Caco-2 (cell line): ENCODE data around the gene LARP1. TPM values are rescaled to one million over a fixed set of nuclear protein-coding genes. Genes with fewer than 3 reads are reported as not detected.

Experiments
- BruUV-seq: library from RNA; stranded (reverse); fragments of 400-500 nt; replicated peaks from 2 replicates; lab custom pipeline; 2021; lab: Mats Ljungman, UMichigan
- CTCF ChIA-PET: fragments of 300-600 bp; sonication (Branson Sonifier 250); formaldehyde crosslinking; loops from one replicate; lab custom pipeline; 2022; ENCODE audit warnings: antibody characterized with exemption; lab: Charles Lee
- POLR2A ChIA-PET: fragments of 300-600 bp; sonication (Branson Sonifier 250); formaldehyde crosslinking; loops from one replicate; lab custom pipeline; 2022; ENCODE audit warnings: antibody characterized with exemption; lab: Charles Lee
- DNase-seq, 2 experiments: peaks; one replicate each; pipeline versions ENCODE4 v3.0.0 to v3.0.0-alpha.2; 2020 to 2022
- H3K27me3 ChIP-seq: replicated peaks from 2 replicates; pipeline ENCODE4 v1.6.0; 2011; ENCODE audit warnings: low read length; ENCODE audit not compliant: control insufficient read depth, insufficient read depth
- H3K36me3 ChIP-seq: 2 replicates; pipeline ENCODE4 v1.5.1; 2011; ENCODE audit warnings: low read length; ENCODE audit not compliant: control insufficient read depth, insufficient read depth
- H3K4me1 ChIP-seq: fragments of 250-450 bp; sonication (Bioruptor Pico); 2 replicates; pipeline ENCODE4 v1.5.1; 2020; ENCODE audit warnings: mild to moderate bottlenecking
- H3K4me3 ChIP-seq: 2 replicates; pipeline ENCODE4 v1.5.1; 2011; ENCODE audit warnings: low read depth, mild to moderate bottlenecking, control low read depth, low read length
- H3K9me3 ChIP-seq: fragments of 250-450 bp; sonication (Bioruptor Pico); 2 replicates; pipeline ENCODE4 v1.5.1; 2020; ENCODE audit warnings: mild to moderate bottlenecking, moderate library complexity
- H3K27ac Mint-ChIP-seq: one replicate; pipeline ENCODE4 v1.8.0; 2022; ENCODE audit warnings: mixed read lengths; ENCODE audit not compliant: unreplicated experiment
- H3K27me3 Mint-ChIP-seq: one replicate; pipeline ENCODE4 v1.8.0; 2022; ENCODE audit warnings: mixed read lengths; ENCODE audit not compliant: insufficient read depth, unreplicated experiment
- H3K36me3 Mint-ChIP-seq: one replicate; pipeline ENCODE4 v1.8.0; 2022; ENCODE audit warnings: mild to moderate bottlenecking, mixed read lengths; ENCODE audit not compliant: insufficient read depth, unreplicated experiment
- H3K4me1 Mint-ChIP-seq: one replicate; pipeline ENCODE4 v1.8.0; 2022; ENCODE audit warnings: low read depth, mixed read lengths; ENCODE audit not compliant: unreplicated experiment
- H3K4me3 Mint-ChIP-seq: one replicate; pipeline ENCODE4 v1.8.0; 2022; ENCODE audit warnings: mild to moderate bottlenecking, moderate library complexity, mixed read lengths; ENCODE audit not compliant: unreplicated experiment
- H3K9me3 Mint-ChIP-seq: one replicate; pipeline ENCODE4 v1.8.0; 2022; ENCODE audit warnings: mixed read lengths; ENCODE audit not compliant: unreplicated experiment
- CTCF ChIP-seq, 2 experiments: fragments of 200-600 bp in 1 of 2; IDR thresholded peaks; 1 replicate in 1 of 2; 2 replicates in 1 of 2; pipeline versions ENCODE4 v1.5.1 to v1.8.0; 2011 to 2022; ENCODE audit warnings: antibody characterized with exemption in 1 of 2, control low read depth in 1 of 2, inconsistent platforms in 1 of 2, low read depth in 1 of 2, low read length in 1 of 2, mild to moderate bottlenecking in 1 of 2, moderate library complexity in 1 of 2; ENCODE audit not compliant: insufficient read depth in 1 of 2, severe bottlenecking in 1 of 2, unreplicated experiment in 1 of 2
- intact Hi-C: fragments of 100-400 bp; cut with micrococcal nuclease; formaldehyde crosslinking; loops from one replicate; pipeline ENCODE4 v1.10.0; 2022; ENCODE audit not compliant: unreplicated experiment
- total RNA-seq: library from RNA; stranded (reverse); gene quantifications from 2 replicates; pipeline ENCODE4 v1.2.3, GENCODE V29; 2022

The LARP1 gene
- total RNA-seq, 1 experiment from 2014 or later: 372 TPM

- BruUV-seq: no TSS peak
- Mint-ChIP-seq H3K9me3 (no peaks in the 10 kb centered on the region), H3K36me3 (peaks cover 21% of the 10 kb centered on the region), H3K4me1 (peaks cover 44% of the 10 kb centered on the region), H3K4me3 (no peak overlapping the region), H3K27ac (peak overlapping the region; percentile 82), H3K27me3 (no peaks in the 10 kb centered on the region)
- ChIA-PET POLR2A (interaction anchor here (1.0 to 2.1 kb wide), 2 partner anchors 16 to 17 kb away, joined by 3 to 8 read pairs; partner anchors contain the start of gene CNOT8), CTCF (interaction anchor here (0.6 to 1.2 kb wide), 2 partner anchors 19 to 26 kb away, joined by 3 read pairs; no protein-coding TSS in a partner anchor)
- Histone ChIP-seq H3K36me3 (no peaks in the 10 kb centered on the region), H3K4me1 (peaks cover 60% of the 10 kb centered on the region), H3K9me3 (no peaks in the 10 kb centered on the region), H3K4me3 (no peak overlapping the region), H3K27me3 (no peaks in the 10 kb centered on the region)
- intact Hi-C loops: no loop called here
- DNase-seq: no peak
- TF ChIP-seq CTCF (IDR thresholded peaks at IDR 0.05; ENCODE audit: insufficient read depth in 1 of 2, low read depth in 1 of 2, low read length in 1 of 2, severe bottlenecking in 1 of 2, unreplicated experiment in 1 of 2): no peak
Observed at GRCh38 chr5:154841273-154841661, 86.1 kb downstream of the LARP1 start.

GRCh38 chr5:154842689-154843530 lies 87.7 kb downstream of the LARP1 start:
- Histone ChIP-seq H3K4me3 (no peak overlapping the region), H3K4me1 (peaks cover 47% of the 10 kb centered on the region), H3K27me3 (no peaks in the 10 kb centered on the region), H3K36me3 (no peaks in the 10 kb centered on the region), H3K9me3 (no peaks in the 10 kb centered on the region)
- peak; percentile 56 to 63 for DNase-seq
- no peak overlapping the region for H3K27ac Mint-ChIP-seq
- peaks cover 32% of the 10 kb centered on the region for H3K4me1 Mint-ChIP-seq
- intact Hi-C loops: loop anchor here (1.0 to 2.0 kb wide), 2 partner anchors 15 to 48 kb away; partner anchors contain the start of gene CNOT8
- CTCF ChIA-PET: interaction anchor here (1.2 to 1.3 kb wide), 3 partner anchors 26 to 193 kb away, joined by 3 to 11 read pairs (median 3); no protein-coding TSS in a partner anchor
- no peaks in the 10 kb centered on the region for H3K27me3 Mint-ChIP-seq
- peaks cover 8% of the 10 kb centered on the region for H3K36me3 Mint-ChIP-seq
- POLR2A ChIA-PET: interaction anchor here (0.6 to 1.3 kb wide), 2 partner anchors 16 to 193 kb away, joined by 7 to 9 read pairs; partner anchors contain the start of gene CNOT8
- H3K9me3 Mint-ChIP-seq: no peaks in the 10 kb centered on the region
- peak overlapping the region; percentile 29 for H3K4me3 Mint-ChIP-seq
- no peak for TF ChIP-seq CTCF (IDR thresholded peaks at IDR 0.05; ENCODE audit: insufficient read depth in 1 of 2, low read depth in 1 of 2, low read length in 1 of 2, severe bottlenecking in 1 of 2, unreplicated experiment in 1 of 2)
- no TSS peak for BruUV-seq

GRCh38 chr5:154844809-154845208 lies 89.6 kb downstream of the LARP1 start:
- H3K9me3 ChIP-seq: no peaks in the 10 kb centered on the region
- peaks cover 44% of the 10 kb centered on the region for H3K4me1 ChIP-seq
- BruUV-seq: no TSS peak
- DNase-seq: no peak
- Mint-ChIP-seq H3K27me3 (no peaks in the 10 kb centered on the region), H3K4me3 (no peak overlapping the region), H3K36me3 (peaks cover 6% of the 10 kb centered on the region), H3K4me1 (peaks cover 25% of the 10 kb centered on the region), H3K9me3 (no peaks in the 10 kb centered on the region), H3K27ac (no peak overlapping the region)
- H3K4me3 ChIP-seq: no peak overlapping the region
- TF ChIP-seq CTCF (IDR thresholded peaks at IDR 0.05; ENCODE audit: insufficient read depth in 1 of 2, low read depth in 1 of 2, low read length in 1 of 2, severe bottlenecking in 1 of 2, unreplicated experiment in 1 of 2): no peak
- intact Hi-C loops: no loop called here
- no peaks in the 10 kb centered on the region for H3K36me3 ChIP-seq
- no peaks in the 10 kb centered on the region for H3K27me3 ChIP-seq
- CTCF ChIA-PET: no interaction called here
- POLR2A ChIA-PET: no interaction called here
